Fibroblast of villous mesenchyme (primary cell): ENCODE data around the gene MAPKAPK2. TPM values are rescaled to one million over a fixed set of nuclear protein-coding genes. Genes with fewer than 3 reads are reported as not detected.
A peak's percentile ranks its signal among the peaks of the same experiment; 100 is the strongest.
"Not testable (repeated sequence)": the region's sequence is repeated elsewhere in the genome, so short reads cannot be mapped to it uniquely, and the experiment has no call there.

Source experiments
- DNase-seq: peaks from one replicate; pipeline ENCODE4 v3.0.0-alpha.2; 2010; ENCODE audit warnings: low read depth
- H3K4me3 ChIP-seq: 2 replicates; pipeline ENCODE4 v1.5.1; 2011; ENCODE audit warnings: low read depth, mild to moderate bottlenecking, low read length
- total RNA-seq: library from RNA; depleted of rRNA; stranded (reverse); fragments of >200 nt; gene quantifications from 2 replicates; pipeline ENCODE4 v1.2.3, GENCODE V29; 2012
- TF ChIP-seq, protein P1 (sequence below): IDR thresholded peaks from 2 replicates; pipeline ENCODE4 v1.5.1; 2012; ENCODE audit warnings: low read depth, mild to moderate bottlenecking, low read length; ENCODE audit not compliant: insufficient read depth

MAPKAPK2 gene
- 45.3 and 46.4 TPM in 2 replicates for total RNA-seq

DNA sequence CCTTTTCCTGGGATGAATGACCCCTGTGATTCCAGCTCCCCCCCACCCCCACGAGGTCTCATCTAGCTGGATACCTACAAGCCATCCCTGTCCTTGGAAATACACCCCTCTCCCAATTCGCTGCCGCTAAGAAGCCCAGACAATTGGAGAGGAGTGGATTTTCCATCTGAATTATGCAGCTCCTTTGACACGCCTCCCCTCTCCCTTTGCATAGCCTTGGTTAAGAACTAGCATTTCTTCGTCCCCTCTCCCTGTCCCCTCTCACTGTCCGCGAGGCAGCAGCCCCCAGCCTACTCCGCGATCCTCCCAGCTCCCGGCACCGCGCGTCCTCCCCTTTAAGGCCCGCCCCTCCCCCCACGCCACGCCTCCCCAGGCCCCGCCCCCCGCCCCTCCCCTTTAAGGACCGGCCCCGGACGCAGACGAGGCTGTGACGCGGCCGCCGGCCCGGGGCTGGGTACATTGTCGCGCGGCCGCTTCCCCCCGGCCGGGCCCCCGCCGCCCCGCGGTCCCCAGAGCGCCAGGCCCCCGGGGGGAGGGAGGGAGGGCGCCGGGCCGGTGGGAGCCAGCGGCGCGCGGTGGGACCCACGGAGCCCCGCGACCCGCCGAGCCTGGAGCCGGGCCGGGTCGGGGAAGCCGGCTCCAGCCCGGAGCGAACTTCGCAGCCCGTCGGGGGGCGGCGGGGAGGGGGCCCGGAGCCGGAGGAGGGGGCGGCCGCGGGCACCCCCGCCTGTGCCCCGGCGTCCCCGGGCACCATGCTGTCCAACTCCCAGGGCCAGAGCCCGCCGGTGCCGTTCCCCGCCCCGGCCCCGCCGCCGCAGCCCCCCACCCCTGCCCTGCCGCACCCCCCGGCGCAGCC lies at the start of gene MAPKAPK2:
Gene MAPKAPK2, plus strand, starts transcription at position 428 of the 856 bp plus-strand sequence. Its CDS starts 325 bp downstream, at position 753.
- DNase-seq: peak; percentile 80
- peak within 1 kb of the TSS; percentile 88 for H3K4me3 ChIP-seq
- TF ChIP-seq, protein P1, sequence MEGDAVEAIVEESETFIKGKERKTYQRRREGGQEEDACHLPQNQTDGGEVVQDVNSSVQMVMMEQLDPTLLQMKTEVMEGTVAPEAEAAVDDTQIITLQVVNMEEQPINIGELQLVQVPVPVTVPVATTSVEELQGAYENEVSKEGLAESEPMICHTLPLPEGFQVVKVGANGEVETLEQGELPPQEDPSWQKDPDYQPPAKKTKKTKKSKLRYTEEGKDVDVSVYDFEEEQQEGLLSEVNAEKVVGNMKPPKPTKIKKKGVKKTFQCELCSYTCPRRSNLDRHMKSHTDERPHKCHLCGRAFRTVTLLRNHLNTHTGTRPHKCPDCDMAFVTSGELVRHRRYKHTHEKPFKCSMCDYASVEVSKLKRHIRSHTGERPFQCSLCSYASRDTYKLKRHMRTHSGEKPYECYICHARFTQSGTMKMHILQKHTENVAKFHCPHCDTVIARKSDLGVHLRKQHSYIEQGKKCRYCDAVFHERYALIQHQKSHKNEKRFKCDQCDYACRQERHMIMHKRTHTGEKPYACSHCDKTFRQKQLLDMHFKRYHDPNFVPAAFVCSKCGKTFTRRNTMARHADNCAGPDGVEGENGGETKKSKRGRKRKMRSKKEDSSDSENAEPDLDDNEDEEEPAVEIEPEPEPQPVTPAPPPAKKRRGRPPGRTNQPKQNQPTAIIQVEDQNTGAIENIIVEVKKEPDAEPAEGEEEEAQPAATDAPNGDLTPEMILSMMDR: no peak

DNA sequence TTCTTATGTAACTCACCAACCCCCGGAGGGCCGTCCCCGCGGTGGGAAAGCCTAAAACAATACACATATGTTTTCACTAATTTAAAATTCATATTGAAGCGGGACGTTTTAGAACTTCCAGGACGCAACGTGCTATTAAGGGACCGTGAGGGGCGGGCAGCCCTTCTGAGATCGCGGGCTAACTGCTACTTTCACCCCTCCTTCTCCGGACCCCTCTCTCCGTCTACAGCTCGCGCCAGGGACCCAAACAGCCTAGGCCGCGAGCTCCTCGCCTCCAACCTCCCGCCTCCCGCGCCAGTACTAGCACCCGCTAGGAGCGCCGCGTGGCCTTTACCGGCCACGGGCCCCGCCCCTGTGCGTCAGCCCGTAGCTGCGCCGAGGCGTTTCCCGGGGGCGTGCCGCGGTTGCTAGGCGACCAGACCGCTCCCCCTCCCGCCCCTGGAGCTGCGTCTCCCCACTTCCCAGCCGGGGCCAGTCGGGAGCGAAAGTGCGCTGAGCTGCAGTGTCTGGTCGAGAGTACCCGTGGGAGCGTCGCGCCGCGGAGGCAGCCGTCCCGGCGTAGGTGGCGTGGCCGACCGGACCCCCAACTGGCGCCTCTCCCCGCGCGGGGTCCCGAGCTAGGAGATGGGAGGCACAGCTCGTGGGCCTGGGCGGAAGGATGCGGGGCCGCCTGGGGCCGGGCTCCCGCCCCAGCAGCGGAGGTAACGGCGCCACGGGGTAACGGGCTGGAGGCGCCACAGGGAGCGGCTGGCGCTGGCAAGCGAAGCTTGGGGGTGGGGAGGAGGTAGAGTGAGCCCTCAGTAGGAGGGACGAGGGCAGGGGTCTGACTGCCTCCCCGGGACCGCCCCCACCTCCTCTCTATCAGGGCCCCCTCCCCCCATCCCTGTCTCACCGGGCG lies 49.4 kb upstream of the MAPKAPK2 start, which contains the start of gene DYRK3:
Gene DYRK3, plus strand, starts transcription at position 457 of the 898 bp plus-strand sequence. Its CDS starts 168 bp downstream, at position 625.
- DNase-seq: peak; percentile 94
- H3K4me3 ChIP-seq: peak within 1 kb of the TSS; percentile 84
- TF ChIP-seq, protein P1: no peak

GRCh38 chr1:206635978-206636345 lies 48.7 kb upstream of the MAPKAPK2 start:
- TF ChIP-seq, protein P1: no peak
- H3K4me3 ChIP-seq: peak overlapping the region; percentile 84
- DNase-seq: no peak

- H3K4me3 ChIP-seq: peak overlapping the region; percentile 84
- TF ChIP-seq, protein P1: no peak
- no peak for DNase-seq
Observed at GRCh38 chr1:206636671-206637070, 48.0 kb upstream of the MAPKAPK2 start.

DNA sequence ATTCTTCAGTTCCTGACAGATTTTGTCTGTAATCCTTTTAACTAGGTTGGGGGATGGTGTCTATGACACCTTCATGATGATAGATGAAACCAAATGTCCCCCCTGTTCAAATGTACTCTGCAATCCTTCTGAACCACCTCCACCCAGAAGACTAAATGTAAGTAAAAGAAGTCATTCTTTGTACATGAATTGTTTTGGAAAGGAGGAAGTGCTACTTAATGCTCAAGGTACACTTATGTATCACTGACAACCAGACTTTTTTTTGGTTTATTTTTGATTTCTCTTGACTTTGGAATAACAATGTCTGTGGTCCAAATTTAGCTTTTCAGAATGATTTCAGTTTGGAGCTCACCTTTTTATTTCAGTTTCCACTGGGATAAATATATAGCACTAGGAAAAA lies 47.1 kb upstream of the MAPKAPK2 start:
- DNase-seq: no peak
- TF ChIP-seq, protein P1: no peak
- no peak overlapping the region for H3K4me3 ChIP-seq

GRCh38 chr1:206642074-206642473 lies 42.6 kb upstream of the MAPKAPK2 start:
- not testable (repeated sequence) for H3K4me3 ChIP-seq, DNase-seq
